BLaER1 treated with 17β-estradiol and CSF1 and Interleukin-3, amounts not matched to agents 10 nM and 100 nM (cell line): ENCODE data around the gene CYB561.

Experiments used
- H3K27ac ChIP-seq, 11 experiments: shearing (Covaris generic); formaldehyde crosslinking; 2 replicates each; pipeline ENCODE4 v1.8.1; 2022
- H3K27me3 ChIP-seq, 11 experiments: shearing (Covaris generic); formaldehyde crosslinking; 2 replicates each; pipeline ENCODE4 v1.8.1; 2022
- H3K36me3 ChIP-seq, 11 experiments: shearing (Covaris generic); formaldehyde crosslinking; 2 replicates each; pipeline ENCODE4 v1.8.1; 2022
- H3K4me1 ChIP-seq, 10 experiments: shearing (Covaris generic); formaldehyde crosslinking; 2 replicates each; pipeline ENCODE4 v1.8.1; 2022
- H3K4me2 ChIP-seq, 11 experiments: shearing (Covaris generic); formaldehyde crosslinking; 2 replicates each; pipeline ENCODE4 v1.8.1; 2022
- H3K4me3 ChIP-seq, 10 experiments: shearing (Covaris generic); formaldehyde crosslinking; 2 replicates each; pipeline ENCODE4 v1.8.1; 2022
- H3K9ac ChIP-seq, 11 experiments: shearing (Covaris generic); formaldehyde crosslinking; 2 replicates each; pipeline ENCODE4 v1.8.1; 2022
- H3K9me3 ChIP-seq, 11 experiments: shearing (Covaris generic); formaldehyde crosslinking; replicated peaks in 1 of 11; 2 replicates each; pipeline ENCODE4 v1.8.1; 2022
- H4K20me1 ChIP-seq, 11 experiments: shearing (Covaris generic); formaldehyde crosslinking; 2 replicates each; pipeline ENCODE4 v1.8.1; 2022
- Cebpa-rat ChIP-seq, 11 experiments: shearing (Covaris generic); IDR thresholded peaks; 2 replicates each; pipeline ENCODE4 v1.8.1; 2022

The CYB561 gene

DNA sequence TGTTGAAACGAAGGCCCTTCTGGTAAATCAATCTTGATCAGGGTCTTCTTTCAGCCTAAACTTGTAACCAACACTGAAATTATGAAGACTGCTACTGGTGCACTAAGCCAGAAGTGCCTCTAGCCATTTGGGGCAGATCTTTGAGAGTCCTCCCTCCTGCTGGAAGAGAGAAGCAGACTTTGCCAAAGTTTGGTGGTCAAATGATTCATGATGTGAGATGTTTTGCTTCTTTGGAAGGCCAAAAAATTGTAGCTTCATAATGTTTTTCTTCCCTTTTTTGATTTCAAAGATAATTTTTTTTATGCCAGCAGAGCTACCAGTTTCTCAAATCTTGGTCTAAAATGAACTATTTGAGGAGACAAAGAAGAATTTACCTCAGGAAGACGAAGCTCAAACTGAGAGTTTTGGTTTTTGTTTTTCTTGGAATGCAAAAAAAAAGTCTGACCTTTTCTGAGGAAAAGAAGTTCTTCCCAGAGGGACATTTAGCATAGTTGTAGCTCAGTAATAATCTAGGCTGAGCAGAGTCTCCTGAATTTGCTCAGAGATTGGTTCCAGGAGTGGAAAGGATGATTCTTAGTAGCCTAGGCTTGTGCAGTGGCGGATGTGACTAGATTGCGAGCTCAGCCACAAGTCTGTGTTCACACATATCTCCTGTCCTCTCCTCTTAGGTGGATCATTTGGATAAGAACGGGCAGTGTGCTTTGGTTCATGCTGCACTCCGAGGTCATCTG, 50.9 kb downstream of the CYB561 start:
- no peak for TF ChIP-seq Cebpa-rat (IDR thresholded peaks at IDR 0.05)
- H3K27me3 ChIP-seq = no peaks in the 10 kb centered on the region
- H3K4me3 ChIP-seq = no peak overlapping the region
- H3K36me3 ChIP-seq = peaks cover 0 to 26% (median 15%) of the 10 kb centered on the region in 11 experiments; a peak in 12 of 22 replicates
- H4K20me1 ChIP-seq = no peaks in the 10 kb centered on the region
- no peak overlapping the region for H3K9ac ChIP-seq
- no peak overlapping the region for H3K4me2 ChIP-seq
- H3K9me3 ChIP-seq = no peaks in the 10 kb centered on the region
- H3K27ac ChIP-seq = no peak overlapping the region
- H3K4me1 ChIP-seq = peaks cover 0 to 11% (median 6%) of the 10 kb centered on the region in 10 experiments; a peak in 7 of 20 replicates

- Histone ChIP-seq H3K4me3 (no peak overlapping the region), H3K36me3 (peaks cover 0 to 25% (median 13%) of the 10 kb centered on the region in 11 experiments; a peak in 12 of 22 replicates), H4K20me1 (no peaks in the 10 kb centered on the region), H3K9ac (no peak overlapping the region), H3K27ac (no peak overlapping the region), H3K27me3 (no peaks in the 10 kb centered on the region), H3K9me3 (no peaks in the 10 kb centered on the region), H3K4me1 (no peaks in the 10 kb centered on the region), H3K4me2 (no peak overlapping the region)
- peak in 1 of 11 experiments; percentile 21; a peak in 1 of 22 replicates for TF ChIP-seq Cebpa-rat (IDR thresholded peaks at IDR 0.05)
Measured at GRCh38 chr17:63390090-63390489, 56.0 kb downstream of the CYB561 start.

- no peaks in the 10 kb centered on the region for H3K4me1 ChIP-seq
- no peak overlapping the region for H3K9ac ChIP-seq
- H3K4me3 ChIP-seq = no peak overlapping the region
- H3K27ac ChIP-seq = no peak overlapping the region
- no peaks in the 10 kb centered on the region for H3K27me3 ChIP-seq
- H3K36me3 ChIP-seq = peaks cover 0 to 28% (median 13%) of the 10 kb centered on the region in 11 experiments; a peak in 12 of 22 replicates
- H3K9me3 ChIP-seq = no peaks in the 10 kb centered on the region
- H4K20me1 ChIP-seq = no peaks in the 10 kb centered on the region
- no peak overlapping the region for H3K4me2 ChIP-seq
- TF ChIP-seq Cebpa-rat (IDR thresholded peaks at IDR 0.05) = no peak
Measured at GRCh38 chr17:63387656-63388340, 58.3 kb downstream of the CYB561 start.

DNA sequence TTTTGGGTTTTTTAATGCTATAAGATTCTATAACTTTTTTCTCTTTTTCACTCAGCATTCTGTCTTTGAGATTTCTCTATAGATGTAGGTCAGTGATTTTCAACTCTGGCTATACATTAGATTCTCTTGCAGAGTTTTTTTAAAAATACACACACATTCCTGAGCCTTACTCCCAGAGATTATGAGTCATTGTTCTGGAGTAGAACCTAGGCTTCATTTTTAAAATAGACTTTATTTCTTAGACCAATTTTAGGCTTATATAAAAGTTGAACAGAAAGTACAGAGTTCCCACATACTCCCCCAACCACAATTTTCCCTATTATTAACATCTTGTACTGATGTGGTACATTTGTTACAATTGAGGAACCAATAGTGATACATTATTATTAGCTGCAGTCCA, 63.3 kb downstream of the CYB561 start:
- no peak for TF ChIP-seq Cebpa-rat (IDR thresholded peaks at IDR 0.05)
- peaks cover 0 to 26% (median 6%) of the 10 kb centered on the region in 11 experiments; a peak in 7 of 22 replicates for H3K36me3 ChIP-seq
- H3K4me3 ChIP-seq = no peak overlapping the region
- H3K9ac ChIP-seq = no peak overlapping the region
- no peaks in the 10 kb centered on the region for H3K27me3 ChIP-seq
- H3K4me1 ChIP-seq = no peaks in the 10 kb centered on the region; a peak in 2 of 20 replicates
- no peaks in the 10 kb centered on the region for H4K20me1 ChIP-seq
- no peak overlapping the region for H3K27ac ChIP-seq
- no peak overlapping the region for H3K4me2 ChIP-seq
- peaks cover 2 to 3% (median 2%) of the 10 kb centered on the region in 11 experiments; a peak in 19 of 22 replicates for H3K9me3 ChIP-seq
